Tibial nerve (tissue), 4 donors: ENCODE measurements around the gene TMEM181. TPM values are rescaled to one million over a fixed set of nuclear protein-coding genes. Genes with fewer than 3 reads are reported as not detected.

Source experiments
- DNase-seq, 2 donors: peaks; one replicate each; pipeline ENCODE4 v3.0.0-alpha.2; 2019; ENCODE audit warnings: low spot score in 2 of 2
- H3K27ac ChIP-seq, 4 donors: fragments of 200-600 bp; sonication (generic) in 3 of 4; one replicate each; pipeline ENCODE4 v1.5.1; 2017 to 2019; ENCODE audit warnings: mild to moderate bottlenecking in 1 of 4
- H3K27me3 ChIP-seq, 2 donors: fragments of 200-600 bp; sonication (generic) in 1 of 2; one replicate each; pipeline versions ENCODE4 v1.5.1 to v1.6.0; 2017 to 2019
- H3K36me3 ChIP-seq, 3 donors: fragments of 200-600 bp; sonication (generic); one replicate each; pipeline ENCODE4 v1.5.1; 2018 to 2019
- H3K4me1 ChIP-seq, 4 donors: fragments of 200-600 bp; sonication (generic) in 3 of 4; one replicate each; pipeline ENCODE4 v1.5.1; 2017 to 2019
- H3K4me3 ChIP-seq, 4 donors: fragments of 200-600 bp; sonication (generic) in 3 of 4; one replicate each; pipeline ENCODE4 v1.5.1; 2017 to 2019; ENCODE audit warnings: mild to moderate bottlenecking in 1 of 4, moderate library complexity in 1 of 4
- H3K9me3 ChIP-seq, 4 donors: fragments of 200-600 bp; sonication (generic) in 3 of 4; one replicate each; pipeline ENCODE4 v1.5.1; 2017 to 2019
- CTCF ChIP-seq, 5 experiments: fragments of 200-600 bp in 3 of 5; fragments of 450-650 bp in 2 of 5; sonication (generic) in 3 of 5; IDR thresholded peaks; one replicate each; pipeline ENCODE4 v1.5.1; 2016 to 2019; ENCODE audit warnings: antibody characterized with exemption in 5 of 5, mild to moderate bottlenecking in 3 of 5, moderate library complexity in 2 of 5
- EP300 ChIP-seq, 2 donors: sonication (generic); formaldehyde crosslinking; IDR thresholded peaks; one replicate each; pipeline ENCODE4 v1.6.1; 2017; ENCODE audit warnings: antibody characterized with exemption in 2 of 2, mild to moderate bottlenecking in 1 of 2
- POLR2A ChIP-seq, 2 donors: fragments of 450-650 bp; IDR thresholded peaks; one replicate each; pipeline ENCODE4 v1.6.1; 2017; ENCODE audit warnings: antibody characterized with exemption in 2 of 2, mild to moderate bottlenecking in 2 of 2, moderate library complexity in 2 of 2
- WGBS, 2 donors: methylation state at CpG; one replicate each; pipeline ENCODE4 v1.1.5; 2018; 5-methylcytosine and 5-hydroxymethylcytosine counted together
- total RNA-seq, 4 donors: library from RNA; depleted of rRNA; stranded (reverse); fragments of >200 nt; gene quantifications; one replicate each; pipeline ENCODE4 v1.1.0, GENCODE V29; 2016

TMEM181 gene
- total RNA-seq, 4 donors from 2014 or later, result 14.1 to 19.0 (median 17.8) TPM

DNA sequence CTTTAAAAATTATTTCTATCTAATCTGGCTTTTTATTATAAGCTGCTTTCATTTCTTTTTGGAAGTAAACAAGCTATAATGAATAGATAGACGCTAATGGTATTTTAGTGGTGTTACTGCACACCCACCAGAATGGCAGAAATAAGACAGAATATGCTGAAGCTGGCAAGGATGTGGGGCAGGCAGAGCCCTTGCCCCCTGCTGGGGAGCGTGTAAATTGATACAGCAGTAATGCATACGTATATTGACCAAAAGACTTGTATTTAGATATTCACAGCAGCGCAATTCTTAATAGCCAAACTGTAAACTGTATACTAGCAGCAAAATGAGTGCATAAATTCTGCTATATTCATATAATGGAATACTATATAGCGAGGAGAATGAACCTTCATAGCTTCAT lies 35.3 kb downstream of the TMEM181 start:
- 77 to 90% methylated on average over 5 of the region's 5 CpGs for WGBS, 2 donors
- TF ChIP-seq POLR2A (IDR thresholded peaks at IDR 0.05) (no peak), CTCF (IDR thresholded peaks at IDR 0.05) (no peak), EP300 (IDR thresholded peaks at IDR 0.05) (no peak)
- DNase-seq, result no peak
- no peaks in the 10 kb centered on the region for H3K27me3 ChIP-seq
- H3K27ac ChIP-seq, result no peak overlapping the region
- H3K36me3 ChIP-seq, result peaks cover 0 to 90% (median 0%) of the 10 kb centered on the region in 3 donors
- H3K9me3 ChIP-seq, result no peaks in the 10 kb centered on the region
- H3K4me3 ChIP-seq, result no peak overlapping the region
- no peaks in the 10 kb centered on the region for H3K4me1 ChIP-seq

GRCh38 chr6:158596861-158597260 lies 37.0 kb downstream of the TMEM181 start:
- H3K9me3 ChIP-seq, result no peaks in the 10 kb centered on the region
- TF ChIP-seq CTCF (IDR thresholded peaks at IDR 0.05), result no peak
- TF ChIP-seq POLR2A (IDR thresholded peaks at IDR 0.05), result no peak
- TF ChIP-seq EP300 (IDR thresholded peaks at IDR 0.05), result no peak
- H3K4me3 ChIP-seq, result no peak overlapping the region
- H3K4me1 ChIP-seq, result no peaks in the 10 kb centered on the region
- H3K36me3 ChIP-seq, result peaks cover 0 to 86% (median 0%) of the 10 kb centered on the region in 3 donors
- no peaks in the 10 kb centered on the region for H3K27me3 ChIP-seq
- no peak for DNase-seq
- no peak overlapping the region for H3K27ac ChIP-seq
- 66 to 81% methylated on average over 6 of the region's 6 CpGs for WGBS, 2 donors

DNA sequence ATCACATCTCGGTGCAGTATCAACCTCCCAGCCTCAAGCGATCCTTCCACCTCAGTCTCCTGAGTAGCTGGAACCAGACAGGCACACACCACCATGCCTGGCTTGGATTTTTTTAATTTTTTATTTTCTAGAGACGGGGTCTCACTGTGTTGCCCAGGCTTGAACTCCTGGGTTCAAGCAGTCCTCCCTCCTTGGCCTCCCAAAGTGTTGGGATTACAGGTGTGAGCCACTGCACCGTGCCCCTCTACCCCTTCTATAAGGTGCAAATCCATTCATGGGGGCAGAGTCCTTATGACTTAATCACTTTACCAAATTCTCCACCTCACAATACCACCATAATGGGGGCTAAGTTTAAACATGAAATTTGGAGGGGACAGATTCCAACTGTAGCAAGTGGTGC lies 37.7 kb downstream of the TMEM181 start:
- TF ChIP-seq EP300 (IDR thresholded peaks at IDR 0.05), result no peak
- no peak for TF ChIP-seq POLR2A (IDR thresholded peaks at IDR 0.05)
- no peak for TF ChIP-seq CTCF (IDR thresholded peaks at IDR 0.05)
- Histone ChIP-seq H3K27ac (no peak overlapping the region), H3K36me3 (peaks cover 0 to 80% (median 0%) of the 10 kb centered on the region in 3 donors), H3K4me1 (no peaks in the 10 kb centered on the region), H3K27me3 (no peaks in the 10 kb centered on the region), H3K9me3 (no peaks in the 10 kb centered on the region), H3K4me3 (no peak overlapping the region)
- WGBS, 2 donors, result 94 to 96% methylated on average over 4 of the region's 4 CpGs
- DNase-seq, result no peak

GRCh38 chr6:158599635-158600034 lies 39.7 kb downstream of the TMEM181 start:
- no peaks in the 10 kb centered on the region for H3K4me1 ChIP-seq
- no peaks in the 10 kb centered on the region for H3K27me3 ChIP-seq
- H3K9me3 ChIP-seq, result no peaks in the 10 kb centered on the region
- no peak for TF ChIP-seq POLR2A (IDR thresholded peaks at IDR 0.05)
- TF ChIP-seq EP300 (IDR thresholded peaks at IDR 0.05), result no peak
- TF ChIP-seq CTCF (IDR thresholded peaks at IDR 0.05), result no peak
- DNase-seq, result no peak
- H3K4me3 ChIP-seq, result no peak overlapping the region
- H3K36me3 ChIP-seq, result peaks cover 0 to 74% (median 0%) of the 10 kb centered on the region in 3 donors
- WGBS, 2 donors, result 89 to 90% methylated on average over 18 of the region's 18 CpGs
- H3K27ac ChIP-seq, result no peak overlapping the region

GRCh38 chr6:158603261-158604047 lies 43.6 kb downstream of the TMEM181 start:
- no peaks in the 10 kb centered on the region for H3K27me3 ChIP-seq
- H3K4me1 ChIP-seq, result no peaks in the 10 kb centered on the region
- no peak overlapping the region for H3K4me3 ChIP-seq
- H3K9me3 ChIP-seq, result no peaks in the 10 kb centered on the region
- H3K27ac ChIP-seq, result no peak overlapping the region
- H3K36me3 ChIP-seq, result peaks cover 0 to 67% (median 13%) of the 10 kb centered on the region in 3 donors
- no peak for DNase-seq
- TF ChIP-seq POLR2A (IDR thresholded peaks at IDR 0.05) (no peak), EP300 (IDR thresholded peaks at IDR 0.05) (no peak), CTCF (IDR thresholded peaks at IDR 0.05) (no peak)
- whole genome bisulfite sequencing, 2 donors, result 83 to 85% methylated on average over 15 of the region's 15 CpGs
